Measurements from ENCODE around the gene ALDH16A1. TPM values are rescaled to one million over a fixed set of nuclear protein-coding genes. Genes with fewer than 3 reads are reported as not detected.

ALDH16A1 gene
- total and polyA plus RNA-seq, 2 of the 4 experiments (the other 2 are of a cell fraction) = 10.4 to 12.9 TPM

DNA sequence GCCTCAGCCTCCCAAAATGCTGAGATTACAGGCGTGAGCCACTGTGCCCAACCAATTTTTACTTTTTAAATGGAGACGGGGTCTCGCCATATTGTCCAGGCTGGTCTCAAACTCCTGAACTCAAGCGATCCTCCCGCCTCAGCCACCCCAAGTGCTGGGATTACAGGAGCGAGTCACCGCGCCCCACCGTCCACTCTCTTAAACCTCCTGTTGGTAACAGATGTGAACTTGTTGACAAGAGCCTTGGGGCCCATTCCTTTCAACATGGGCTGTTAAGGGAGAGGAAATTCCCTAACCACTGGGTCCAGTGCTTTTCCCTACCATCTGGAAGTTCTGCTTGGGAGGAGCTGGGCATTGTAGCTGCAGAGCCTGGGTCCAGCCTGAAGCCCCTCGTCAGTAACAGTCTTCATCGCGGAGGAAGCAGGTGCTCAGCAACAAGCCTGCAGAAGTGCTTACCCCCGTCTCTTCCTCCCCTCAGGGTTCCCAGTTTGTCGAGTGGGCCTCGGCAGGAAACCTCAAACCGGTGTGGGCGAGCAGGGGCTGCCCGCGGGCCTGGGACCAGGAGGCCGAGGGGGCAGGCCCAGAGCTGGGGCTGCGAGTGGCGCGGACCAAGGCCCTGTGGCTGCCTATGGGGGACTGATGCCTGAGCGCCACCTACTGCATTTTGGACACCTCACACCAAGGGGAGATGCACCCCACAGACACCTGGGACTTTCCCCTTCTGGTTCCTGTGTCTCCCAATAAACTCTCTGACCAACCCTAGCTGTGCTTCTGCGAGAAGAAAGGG, 17.0 kb downstream of the ALDH16A1 start:
- Histone ChIP-seq H4K20me1 (ENCODE audit: insufficient read depth, low read length) (no peaks in the 10 kb centered on the region), H3K14ac (replicated peaks; ENCODE audit: low read depth, low read length) (no peak overlapping the region), H2AK5ac (ENCODE audit: low read depth, low read length) (no peak overlapping the region), H3K23ac (ENCODE audit: low read depth, low read length) (no peak overlapping the region), H3K36me3 (ENCODE audit: control insufficient read depth, insufficient read depth, low read length) (peaks cover 4% of the 10 kb centered on the region; the same call in 1 of the 2 replicates), H2AFZ (replicated peaks; ENCODE audit: low read length, poor library complexity) (no peak overlapping the region), H3K9me1 (ENCODE audit: insufficient read depth, low read length) (peaks cover 12% of the 10 kb centered on the region; the same call in 1 of the 2 replicates), H2BK120ac (ENCODE audit: low read depth, low read length) (no peak overlapping the region), H2BK5ac (ENCODE audit: low read depth, low read length, poor library complexity, severe bottlenecking) (no peak overlapping the region), H2AK9ac (replicated peaks; ENCODE audit: low read depth, low read length, poor library complexity) (no peak overlapping the region), H3K27ac (ENCODE audit: insufficient read depth, low read length) (no peak overlapping the region), H4K91ac (ENCODE audit: insufficient read depth, low read depth, low read length) (no peak overlapping the region), H3K18ac (ENCODE audit: low read depth, low read length) (no peak overlapping the region), H2BK20ac (ENCODE audit: low read depth, low read length) (no peak overlapping the region), H2BK15ac (ENCODE audit: low read depth, low read length) (no peak overlapping the region), H3K9me3 (ENCODE audit: control insufficient read depth, insufficient read depth, low read length) (no peaks in the 10 kb centered on the region), H3K4ac (ENCODE audit: low read depth, low read length) (no peak overlapping the region), H4K8ac (ENCODE audit: low read depth in 2 of 2, low read length in 2 of 2) (no peak overlapping the region), H3K79me1 (ENCODE audit: low read depth in 1 of 2, low read length in 2 of 2) (peaks cover 0 to 6% of the 10 kb centered on the region in 2 experiments; a peak in 2 of 4 replicates), H3K4me2 (ENCODE audit: low read depth, low read length) (no peak overlapping the region), H3K4me3 (ENCODE audit: insufficient read depth, low read depth, low read length) (no peak overlapping the region), H3K56ac (ENCODE audit: extremely low read depth, insufficient read depth, low read length) (no peak overlapping the region), H3K4me1 (ENCODE audit: control insufficient read depth, insufficient read depth, low read length) (peaks cover 9% of the 10 kb centered on the region; the same call in 1 of the 2 replicates), H4K5ac (ENCODE audit: low read depth, low read length) (no peak overlapping the region), H3K9ac (ENCODE audit: low read depth, low read length) (no peak overlapping the region), H3K27me3 (ENCODE audit: control insufficient read depth, insufficient read depth, low read length) (no peaks in the 10 kb centered on the region)
- dilution Hi-C loops (cut with HindIII; ENCODE audit: low sequenced_read_pairs, unreplicated experiment) (no loop called here), in situ Hi-C loops (cut with MboI; ENCODE audit: low sequenced_read_pairs) (no loop called here), intact Hi-C loops (cut with micrococcal nuclease) (no loop called here)
- ChIA-PET CTCF (no interaction called here), POLR2A (ENCODE audit: unreplicated experiment) (interaction anchor here (0.6 kb wide), 2 partner anchors 58 to 391 kb away, joined by 3 to 5 read pairs; partner anchors contain the start of gene RCN3)
- no TSS peak for BruUV-seq (replicated peaks)
- TF ChIP-seq RCOR1 (IDR thresholded peaks at IDR 0.05; ENCODE audit: insufficient replicate concordance, low read length) (no peak), NFE2L2 (IDR thresholded peaks at IDR 0.05; ENCODE audit: low read depth, low read length) (no peak), POLR2A (IDR thresholded peaks at IDR 0.05; ENCODE audit: low read depth, low read length) (no peak), MXI1 (IDR thresholded peaks at IDR 0.05; ENCODE audit: borderline replicate concordance, low read depth, low read length) (no peak)
- peak; percentile 32 for DNase-seq
- no peak for ATAC-seq (ENCODE audit: low read depth)
- WGBS, 2 experiments (ENCODE audit: extremely low coverage in 2 of 2, insufficient read length in 1 of 2) = 98% methylated on average over 9 of the region's 25 CpGs; no CpG with 5 or more reads in 1 of the 2 experiments

All from IMR-90 (cell line).